HG03457 (cell line): ENCODE results near the gene CLEC16A.

Experiments
- ATAC-seq: cut with Tn5 transposase; IDR thresholded peaks from one replicate; pipeline ENCODE4 v1.9.1; 2021; ENCODE audit warnings: moderate number of reproducible peaks; ENCODE audit not compliant: unreplicated experiment

Gene CLEC16A

DNA sequence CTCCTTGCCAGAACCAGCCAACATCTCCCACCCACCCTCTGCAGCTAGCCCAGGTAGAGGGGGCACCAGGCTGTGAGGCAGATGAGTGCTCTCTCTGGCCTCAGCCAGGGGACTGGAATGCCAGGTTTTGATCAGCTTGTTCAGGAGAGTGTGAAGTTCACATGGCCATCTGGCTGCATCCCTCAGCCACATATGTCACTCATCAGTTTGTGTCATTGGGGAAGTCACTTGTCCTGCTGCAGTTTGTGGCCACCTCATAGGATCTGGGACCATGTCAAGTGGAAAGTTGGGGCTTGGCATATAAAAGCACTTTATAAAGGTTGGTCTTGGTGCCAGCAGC, 164.1 kb downstream of the CLEC16A start:
- ATAC-seq: no peak

DNA sequence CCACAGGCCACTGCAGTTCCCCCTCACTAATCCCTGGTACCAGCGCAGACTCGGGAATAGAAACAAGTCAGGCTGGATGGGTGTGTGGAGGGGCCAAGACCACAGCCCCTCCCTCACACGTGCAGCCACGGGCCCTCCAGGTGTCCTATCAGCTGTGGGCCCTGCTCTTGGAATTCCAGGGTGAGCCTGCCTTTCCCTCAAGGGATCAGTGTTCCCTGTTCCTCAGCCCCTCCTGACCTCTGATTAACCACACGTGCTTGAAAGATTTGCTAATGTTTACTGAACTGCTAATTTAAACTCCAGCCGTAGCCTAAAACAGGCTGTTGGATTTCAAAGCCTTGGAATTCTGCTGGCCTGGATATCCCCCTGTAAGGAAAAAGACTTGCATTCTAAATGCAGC, 165.2 kb downstream of the CLEC16A start:
- no peak for ATAC-seq

DNA sequence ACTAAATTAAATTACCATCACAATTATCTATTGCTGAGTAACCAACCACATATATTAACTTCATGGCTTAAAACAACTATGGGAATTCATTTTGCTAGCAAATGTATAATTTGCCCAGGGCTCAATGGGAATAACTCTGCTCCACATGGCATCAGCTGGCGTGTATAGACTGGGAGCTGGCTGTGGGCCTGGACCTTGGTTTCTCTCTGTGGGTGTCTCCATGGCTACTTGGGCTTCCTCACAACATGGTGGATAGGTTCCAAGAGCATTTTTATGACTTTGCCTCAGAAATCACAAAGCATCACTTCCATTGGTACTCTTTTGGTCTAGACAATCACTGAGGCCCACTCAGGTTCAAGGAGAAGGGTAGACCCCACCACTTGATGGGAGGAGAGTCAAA, 166.8 kb downstream of the CLEC16A start:
- ATAC-seq: no peak

DNA sequence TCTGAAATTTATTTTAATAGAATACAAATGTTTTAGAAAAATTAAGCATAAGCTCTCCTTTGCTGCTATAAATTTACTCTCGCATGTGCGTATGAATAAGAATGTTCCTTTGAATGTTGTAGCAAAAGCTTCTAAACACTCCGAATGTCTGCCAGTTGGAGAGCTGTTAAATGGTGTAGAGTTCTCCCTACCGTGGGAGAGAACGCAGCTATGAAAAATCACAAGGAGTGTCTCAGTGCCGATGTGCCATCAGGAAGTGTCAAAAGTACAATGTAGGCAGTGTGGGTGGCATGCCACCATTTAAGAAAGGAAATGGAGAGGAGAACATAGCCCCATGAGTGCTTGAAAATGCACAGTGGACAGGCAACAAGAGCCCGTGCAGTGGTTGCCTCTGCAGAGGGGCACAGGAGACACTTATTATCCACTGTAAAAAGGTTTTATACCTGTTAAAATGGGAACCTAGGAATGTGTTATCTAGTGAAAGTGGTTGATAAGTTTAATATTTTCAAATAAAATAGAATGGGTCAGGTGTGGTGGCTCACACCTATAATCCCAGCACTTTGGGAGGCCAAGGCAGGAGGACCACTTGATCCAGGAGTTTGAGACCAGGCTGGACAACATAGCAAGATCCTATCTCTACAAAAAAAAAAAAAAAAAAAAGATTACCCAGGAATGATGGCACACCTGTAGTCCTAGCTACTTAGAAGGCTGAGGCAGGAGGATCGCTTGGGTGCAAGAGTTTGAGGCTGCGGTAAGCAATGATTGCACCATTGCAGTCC, 167.7 kb downstream of the CLEC16A start:
- ATAC-seq: no peak

DNA sequence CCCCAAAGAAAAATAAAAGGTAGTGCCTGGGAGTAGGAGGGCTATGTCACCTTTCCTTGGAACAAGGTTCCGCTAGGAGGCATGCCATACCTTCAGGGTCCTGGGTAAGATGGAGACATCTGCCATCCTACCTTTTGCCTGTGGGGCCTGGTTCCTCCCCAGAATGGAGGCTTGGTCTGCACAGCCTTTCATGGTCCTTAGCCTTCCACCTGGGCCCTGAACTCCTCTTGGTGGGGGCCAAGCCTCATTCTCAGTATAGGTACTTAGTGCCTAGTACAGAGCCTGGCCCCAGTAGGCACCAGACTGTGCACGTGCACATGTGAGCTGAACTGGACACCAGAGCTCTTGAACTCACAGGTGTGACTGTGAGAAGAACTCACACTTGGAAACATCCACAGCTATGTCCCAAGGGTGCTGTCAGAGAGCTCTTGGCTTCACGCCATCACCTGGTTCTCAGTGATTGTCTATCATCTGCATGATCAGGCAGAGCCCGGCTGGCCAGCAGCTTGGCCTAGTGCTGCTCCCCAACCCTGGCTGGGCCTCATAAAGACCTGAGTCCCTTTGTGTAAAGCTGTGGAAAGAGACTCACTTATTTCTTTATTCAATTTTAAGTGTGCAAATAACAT, 168.5 kb downstream of the CLEC16A start:
- no peak for ATAC-seq

DNA sequence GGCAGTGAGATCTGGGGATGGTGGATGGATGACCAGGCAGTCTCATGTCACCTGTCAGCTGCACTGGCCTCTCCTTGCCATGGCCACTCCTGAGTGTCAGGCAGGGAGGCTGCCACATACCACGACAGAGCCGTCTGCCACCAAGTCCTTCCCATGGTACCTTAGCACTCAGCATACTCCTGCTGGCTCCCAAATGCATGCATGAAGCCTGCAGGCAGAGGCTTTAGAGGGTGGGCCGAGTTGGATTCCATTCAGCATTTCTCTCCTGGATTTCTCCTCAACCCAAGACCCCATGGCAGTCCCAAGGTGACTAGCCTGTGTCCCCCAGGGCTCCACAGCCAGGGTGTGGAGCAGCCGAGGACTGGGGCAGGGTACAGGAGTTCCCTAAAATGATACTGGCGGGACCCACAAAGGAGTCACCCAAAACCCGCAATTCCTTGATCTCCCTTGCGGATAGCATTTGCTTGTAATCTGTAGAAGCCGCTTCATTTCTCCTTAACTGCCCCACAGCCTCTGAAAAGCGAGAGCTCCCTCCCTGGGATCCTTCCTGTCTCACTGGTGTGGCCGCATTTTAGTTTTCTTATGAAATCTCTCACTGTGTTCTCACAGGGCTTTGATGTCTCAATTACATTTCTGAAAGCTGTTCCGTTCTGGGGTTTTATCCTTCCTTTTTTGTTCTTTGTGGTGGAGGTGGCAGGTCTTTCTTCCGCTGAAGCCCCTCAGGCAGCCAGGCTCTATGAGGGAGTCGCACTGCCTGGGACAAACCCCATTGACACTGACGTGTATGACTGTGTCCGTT, 170.2 kb downstream of the CLEC16A start:
- ATAC-seq: no peak

DNA sequence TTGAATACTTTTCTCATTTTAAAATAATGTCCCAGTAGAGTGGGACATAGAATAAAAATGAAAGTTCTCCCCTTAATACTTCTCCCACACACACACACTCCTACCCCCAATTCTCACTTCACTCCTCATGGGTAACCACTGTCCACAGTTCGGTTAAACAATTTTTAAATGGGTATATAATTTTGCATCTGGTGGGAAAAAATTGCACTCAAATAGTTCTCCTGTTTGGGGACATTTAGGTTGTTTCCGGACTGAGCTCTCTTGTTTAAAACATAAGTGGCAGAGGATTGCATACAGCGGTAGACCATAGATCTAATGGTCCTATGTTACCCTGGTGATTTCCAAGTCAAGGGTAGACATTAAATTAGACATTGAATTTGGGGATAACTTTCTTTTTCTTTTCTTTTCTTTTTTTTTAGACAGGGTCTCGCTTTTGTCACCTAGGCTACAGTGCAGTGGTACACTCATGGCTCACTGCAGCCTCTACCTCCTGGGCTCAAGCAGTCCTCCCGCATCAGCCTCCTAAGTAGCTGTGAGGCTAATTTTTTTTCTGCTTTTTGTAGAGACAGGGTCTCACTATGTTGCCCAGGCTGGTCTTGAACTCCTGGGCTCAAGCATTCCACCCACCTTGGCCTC, 173.3 kb downstream of the CLEC16A start:
- no peak for ATAC-seq

DNA sequence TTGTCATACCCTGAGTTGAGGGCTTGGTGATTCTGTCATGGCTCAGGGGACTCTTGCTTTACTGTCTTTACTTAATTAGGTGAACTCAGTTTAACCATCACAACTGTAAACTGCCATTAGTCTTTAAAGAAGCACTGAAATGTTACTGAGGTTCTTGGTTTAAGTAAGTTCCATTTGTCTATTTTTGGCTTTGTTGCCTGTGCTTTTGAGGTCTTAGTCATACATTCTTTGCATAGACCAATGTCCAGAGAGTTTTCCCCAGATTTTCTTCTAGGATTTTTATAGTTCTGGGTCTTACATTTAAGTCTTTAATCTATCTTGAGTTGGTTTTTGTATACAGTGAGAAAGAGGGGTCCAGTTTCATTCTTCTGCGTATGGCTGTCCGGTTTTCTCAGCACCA, 174.1 kb downstream of the CLEC16A start:
- ATAC-seq: no peak

DNA sequence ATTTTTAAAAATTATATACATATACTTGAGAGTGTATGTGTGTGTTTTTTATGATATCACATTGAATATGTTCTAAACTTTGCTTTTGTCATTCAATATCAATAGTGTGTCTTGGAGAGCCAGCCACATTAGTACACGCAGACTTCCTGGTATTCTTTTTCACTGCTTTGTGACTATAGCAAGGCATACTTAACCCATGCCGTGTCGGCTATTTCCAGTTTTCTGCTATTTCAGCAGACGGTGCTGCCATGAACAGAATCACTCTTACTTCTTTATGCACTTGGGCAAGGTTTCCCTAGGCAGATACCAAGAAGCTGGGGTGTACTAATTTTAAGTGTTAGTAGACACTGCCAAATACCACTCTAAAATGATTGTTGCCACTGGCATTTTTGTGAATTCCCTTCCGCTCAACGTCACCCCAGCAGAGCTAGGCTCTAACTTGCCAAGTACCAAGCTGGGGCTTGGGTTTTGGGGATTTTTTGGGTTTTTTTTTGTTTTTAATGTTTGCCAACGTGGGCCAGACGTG, 176.8 kb downstream of the CLEC16A start:
- ATAC-seq: no peak

DNA sequence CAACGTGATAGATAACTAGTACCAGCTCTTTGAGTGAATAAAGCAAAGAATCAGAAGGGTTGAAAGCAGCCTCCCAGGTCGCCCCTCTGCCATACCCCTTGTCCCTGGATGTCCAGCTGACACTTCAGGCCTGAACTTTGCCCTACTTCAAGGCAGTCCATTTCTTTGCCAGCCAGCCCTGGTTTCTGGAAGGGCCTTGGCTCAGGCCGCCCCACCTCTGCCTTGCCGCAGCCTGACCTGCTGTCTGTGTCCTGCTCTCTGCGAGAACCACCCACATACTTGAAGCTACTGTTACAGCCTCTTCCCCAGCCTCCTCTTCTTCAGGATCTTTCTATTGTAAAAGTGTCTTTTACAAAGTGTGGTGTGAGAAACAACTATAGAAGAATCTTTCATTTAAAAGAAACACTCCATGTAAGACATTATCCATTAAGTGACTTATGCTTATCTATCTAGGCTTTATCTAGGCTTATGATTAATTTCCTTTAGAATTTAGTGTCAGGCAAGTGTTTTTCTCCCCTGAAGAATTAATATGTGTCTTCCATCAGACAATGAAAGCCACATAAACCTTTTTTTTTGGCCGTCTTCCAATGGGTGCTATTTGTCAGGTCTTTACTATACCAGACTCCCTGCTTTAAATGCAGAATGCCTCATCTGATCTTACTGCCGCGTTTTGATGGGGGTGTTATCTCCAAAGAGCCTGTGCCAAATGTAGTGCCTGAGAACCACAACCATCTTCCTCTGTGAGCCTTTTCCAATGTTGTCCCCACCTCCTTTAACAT, 177.7 kb downstream of the CLEC16A start:
- no peak for ATAC-seq

DNA sequence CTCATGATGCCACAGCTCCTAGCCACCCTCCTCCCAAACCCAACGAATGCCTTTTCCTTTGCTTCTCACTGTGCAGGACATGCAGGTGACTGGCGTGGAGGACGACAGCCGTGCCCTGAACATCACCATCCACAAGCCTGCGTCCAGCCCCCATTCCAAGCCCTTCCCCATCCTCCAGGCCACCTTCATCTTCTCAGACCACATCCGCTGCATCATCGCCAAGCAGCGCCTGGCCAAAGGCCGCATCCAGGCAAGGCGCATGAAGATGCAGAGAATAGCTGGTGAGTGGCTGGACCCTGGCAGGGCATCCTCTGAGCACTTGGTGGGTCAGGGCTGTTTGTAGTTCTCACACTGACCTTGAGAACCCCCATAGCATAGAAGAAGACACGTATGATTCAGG, 179.3 kb downstream of the CLEC16A start:
- ATAC-seq: no peak

DNA sequence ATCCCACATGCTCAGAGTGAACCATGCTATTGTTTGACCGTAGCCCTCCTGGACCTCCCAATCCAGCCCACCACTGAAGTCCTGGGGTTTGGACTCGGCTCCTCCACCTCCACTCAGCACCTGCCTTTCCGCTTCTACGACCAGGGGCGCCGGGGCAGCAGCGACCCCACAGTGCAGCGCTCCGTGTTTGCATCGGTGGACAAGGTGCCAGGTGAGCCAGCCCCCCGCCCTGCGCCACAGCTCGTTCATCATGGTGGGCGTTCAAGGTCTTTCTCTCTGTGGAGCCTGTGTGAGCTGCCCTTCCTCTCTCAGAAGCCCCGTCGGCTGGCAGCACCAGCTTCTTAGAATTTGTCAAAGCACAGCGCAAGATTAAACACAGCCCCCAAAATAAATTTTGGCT, 181.6 kb downstream of the CLEC16A start:
- ATAC-seq: no peak

DNA sequence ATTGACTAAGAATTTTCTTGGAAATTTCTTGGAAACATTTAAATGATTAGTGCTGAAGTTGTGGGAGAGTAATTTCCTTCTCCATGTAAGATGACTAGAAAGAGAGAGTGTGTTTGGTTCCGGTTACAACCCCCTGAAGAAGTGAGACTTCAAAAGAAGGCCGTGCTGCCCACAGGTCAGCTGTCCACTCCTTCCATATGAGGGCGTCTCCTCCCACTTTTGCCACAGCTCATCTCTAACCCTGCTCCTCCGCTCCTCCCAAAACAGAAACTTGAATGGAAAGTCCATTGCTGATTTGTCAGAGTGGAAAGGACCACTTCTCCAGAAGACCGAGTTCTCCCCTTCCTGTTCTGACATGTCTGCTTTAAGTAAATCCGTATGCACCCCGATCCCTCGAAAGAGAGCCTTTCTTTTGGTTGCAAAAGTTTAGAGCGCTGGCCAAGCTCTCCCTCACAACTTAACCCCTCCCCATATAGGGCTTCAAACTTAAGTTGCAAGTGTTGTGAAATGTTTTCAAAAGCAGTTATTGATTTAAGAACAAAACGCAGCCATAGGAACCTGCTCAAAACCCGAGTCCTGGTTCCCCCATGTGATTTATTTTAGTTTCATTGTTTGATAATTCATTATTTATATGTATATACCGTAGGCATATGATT, 182.2 kb downstream of the CLEC16A start:
- ATAC-seq: no peak

DNA sequence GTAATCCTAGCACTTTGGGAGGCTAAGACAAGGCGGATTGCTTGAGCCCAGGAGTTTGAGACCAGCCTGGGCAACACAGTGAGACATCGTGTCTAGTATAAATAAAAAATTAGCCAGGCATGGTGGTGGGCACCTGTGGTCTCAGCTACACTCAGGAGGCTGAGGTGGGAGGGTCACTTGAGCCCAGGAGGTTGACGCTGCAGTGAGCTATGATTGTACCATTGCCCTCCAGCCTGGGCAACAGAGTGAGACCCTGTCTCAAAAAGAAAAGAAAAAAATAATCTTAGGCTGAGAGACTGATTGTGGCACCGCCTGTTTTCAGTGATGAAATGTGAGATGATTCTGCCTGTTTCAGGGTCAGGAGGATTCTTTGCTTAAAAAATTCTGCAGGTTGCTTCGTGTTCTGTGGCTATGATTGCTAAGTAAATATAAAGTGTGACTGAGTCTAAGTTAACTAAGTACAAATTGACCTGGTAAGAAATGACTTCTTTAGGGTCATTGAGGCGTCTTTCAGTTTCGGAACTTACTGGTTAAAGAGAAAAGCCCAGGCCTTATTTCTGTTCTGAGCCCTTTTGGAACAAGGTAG, 183.3 kb downstream of the CLEC16A start:
- ATAC-seq: no peak

DNA sequence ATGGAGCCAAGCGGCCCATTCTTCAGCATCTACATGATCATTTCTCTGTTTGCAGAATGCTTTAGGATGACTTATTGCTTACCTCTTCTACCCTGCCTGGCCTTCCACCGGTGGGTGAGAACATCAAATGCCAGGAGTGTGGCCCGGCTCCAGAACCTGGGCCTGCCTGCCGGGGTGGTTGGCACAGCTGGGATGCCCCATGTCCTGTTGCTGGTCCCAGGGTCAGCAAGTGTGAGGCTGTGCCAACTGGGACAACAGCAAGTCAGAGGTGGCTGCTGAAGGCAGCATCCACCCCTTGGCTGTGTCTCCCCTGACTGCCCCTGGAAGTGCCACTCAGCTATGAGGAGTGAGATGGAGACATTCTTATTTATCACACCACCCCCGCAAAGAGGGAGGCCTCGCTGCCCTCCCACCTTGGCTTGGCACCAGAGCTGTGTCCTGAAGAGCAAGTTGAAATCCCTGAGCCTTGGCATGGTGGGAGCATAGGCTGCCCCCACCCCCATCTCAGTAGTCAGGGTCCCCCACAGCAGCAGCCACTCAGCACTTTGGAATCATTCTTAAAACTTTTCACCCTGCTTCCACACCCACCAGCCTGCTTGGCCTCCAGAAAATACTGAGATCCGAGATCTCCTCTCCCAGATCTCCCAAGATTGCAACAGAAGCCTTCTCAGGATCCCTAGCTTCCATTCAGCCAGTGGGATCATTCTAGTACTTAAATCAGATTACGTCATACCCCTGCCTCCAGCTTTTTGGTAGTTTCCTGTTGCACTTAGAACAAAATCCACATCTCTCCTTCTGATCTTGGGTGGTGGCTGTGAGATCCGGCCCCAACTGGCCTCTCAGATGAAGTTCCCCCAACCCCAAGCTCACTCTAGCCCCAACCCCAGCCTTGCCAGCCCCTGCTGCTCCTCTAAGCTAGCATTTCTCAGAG, 184.1 kb downstream of the CLEC16A start:
- no peak for ATAC-seq

DNA sequence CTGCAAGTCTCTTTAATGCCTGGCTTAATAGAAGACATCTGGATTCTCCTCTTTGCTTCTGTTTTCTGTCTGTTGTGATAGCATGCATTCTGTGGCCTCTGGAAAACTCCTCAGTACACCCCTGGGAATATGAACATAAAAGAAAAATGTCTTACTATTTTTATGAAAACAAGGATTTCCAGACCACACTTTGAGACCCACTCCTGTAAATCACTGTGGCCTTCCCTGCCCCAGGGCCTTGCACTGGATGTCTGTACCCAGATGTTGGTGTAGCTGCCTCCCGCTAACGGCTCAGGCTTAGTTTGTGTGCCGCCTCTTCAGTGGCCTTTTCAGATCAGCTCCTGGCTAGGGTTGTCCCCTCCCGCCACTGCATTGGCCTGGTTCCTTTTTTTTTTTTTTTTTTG, 185.0 kb downstream of the CLEC16A start:
- no peak for ATAC-seq

DNA sequence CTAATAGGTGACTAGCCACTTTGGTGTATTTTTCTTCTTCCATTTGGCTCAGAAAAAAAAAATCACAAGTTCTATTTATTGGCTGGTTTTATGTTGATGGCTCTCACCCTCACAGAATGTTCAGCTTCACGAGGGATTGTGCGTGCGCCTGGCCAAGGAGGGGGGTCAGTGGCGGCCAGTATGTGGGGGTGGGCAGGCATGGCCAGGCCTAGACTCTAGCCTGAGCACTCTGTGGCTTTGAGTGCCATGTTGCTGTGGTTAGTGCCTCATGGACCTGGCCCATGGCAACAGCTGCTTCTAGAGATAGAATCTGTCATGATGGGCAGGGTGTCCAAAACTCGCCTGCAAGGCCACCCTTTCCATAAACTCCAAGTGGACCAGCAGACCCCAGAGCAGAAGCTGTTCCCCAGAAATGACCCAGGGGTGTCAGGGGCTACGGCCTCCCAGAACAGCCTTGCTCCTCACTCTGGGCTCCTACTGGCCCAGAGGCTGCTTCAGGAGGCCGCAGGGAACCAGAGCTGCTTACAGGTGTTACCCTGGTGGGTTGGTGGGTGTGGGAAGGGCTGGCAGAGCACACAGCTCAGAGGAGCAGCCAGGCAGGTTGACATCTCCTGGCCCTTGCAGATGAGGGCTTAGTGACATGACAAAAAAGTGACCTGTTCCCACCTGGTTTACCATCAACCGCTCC, 186.8 kb downstream of the CLEC16A start:
- no peak for ATAC-seq

DNA sequence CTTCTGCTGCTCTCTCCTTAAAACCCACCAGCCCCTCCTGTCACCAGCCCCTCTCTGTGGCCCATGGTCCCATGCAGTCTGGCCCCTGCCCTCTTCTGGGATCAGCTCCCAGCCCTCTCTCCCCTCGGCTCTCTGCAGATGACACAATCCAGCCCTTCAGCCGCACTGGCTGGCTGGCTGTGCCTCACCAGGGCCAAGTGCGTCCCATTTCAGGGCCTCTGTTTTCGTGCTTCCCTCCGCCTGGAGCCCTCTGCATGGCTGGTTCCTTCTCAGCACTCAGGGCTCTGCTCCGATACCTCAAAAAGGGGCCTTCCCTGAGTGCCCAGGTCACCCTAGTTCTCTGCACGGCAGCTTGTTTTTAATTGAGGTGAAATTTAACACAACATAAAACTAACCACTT, 187.3 kb downstream of the CLEC16A start:
- no peak for ATAC-seq
